IMR-90 (cell line): ENCODE results near the gene CMIP. TPM values are rescaled to one million over a fixed set of nuclear protein-coding genes. Genes with fewer than 3 reads are reported as not detected.
A peak's percentile ranks its signal among the peaks of the same experiment; 100 is the strongest.

Experiments
- ATAC-seq: fragments of 200-7000 bp; cut with Tn5 transposase; 2 replicates; pipeline ENCODE4 v1.9.1; 2020; ENCODE audit warnings: low read depth, mild to moderate bottlenecking, moderate library complexity
- BruUV-seq: library from RNA; stranded (reverse); fragments of 400-500 nt; replicated peaks from 2 replicates; lab custom pipeline; 2021; lab: Mats Ljungman, UMichigan
- CTCF ChIA-PET: fragments of 300-600 bp; formaldehyde crosslinking; extraction: SDS; loops from one replicate; lab custom pipeline; 2021; ENCODE audit warnings: antibody characterized with exemption; lab: Yijun Ruan, JAX
- POLR2A ChIA-PET: fragments of 300-600 bp; sonication (Branson Sonifier 250); formaldehyde crosslinking; loops from one replicate; lab custom pipeline; 2022; ENCODE audit warnings: antibody characterized with exemption; ENCODE audit not compliant: unreplicated experiment; lab: Charles Lee
- DNase-seq: peaks from one replicate; pipeline ENCODE4 v3.0.0; 2013
- H2AFZ ChIP-seq: replicated peaks from 2 replicates; pipeline ENCODE3; 2013; ENCODE audit warnings: low read length, mild to moderate bottlenecking; ENCODE audit not compliant: poor library complexity
- H2AK5ac ChIP-seq: 2 replicates; pipeline ENCODE4 v1.6.1; 2013; ENCODE audit warnings: low read depth, low read length, inconsistent platforms
- H2AK9ac ChIP-seq: replicated peaks from 2 replicates; pipeline ENCODE3; 2013; ENCODE audit warnings: mild to moderate bottlenecking, low read depth, low read length, moderate library complexity; ENCODE audit not compliant: poor library complexity
- H2BK120ac ChIP-seq: 2 replicates; pipeline ENCODE4 v1.6.1; 2013; ENCODE audit warnings: low read depth, low read length, inconsistent platforms
- H2BK15ac ChIP-seq: 3 replicates; pipeline ENCODE4 v1.6.1; 2013; ENCODE audit warnings: low read depth, low read length, inconsistent platforms
- H2BK20ac ChIP-seq: 2 replicates; pipeline ENCODE4 v1.6.1; 2013; ENCODE audit warnings: low read depth, mild to moderate bottlenecking, inconsistent platforms, low read length, moderate library complexity
- H2BK5ac ChIP-seq: 2 replicates; pipeline ENCODE4 v1.6.1; 2013; ENCODE audit warnings: mild to moderate bottlenecking, low read depth, low read length, inconsistent platforms; ENCODE audit not compliant: poor library complexity, severe bottlenecking
- H3K14ac ChIP-seq: replicated peaks from 2 replicates; pipeline ENCODE4 v1.6.1; 2013; ENCODE audit warnings: low read depth, low read length, inconsistent platforms
- H3K18ac ChIP-seq: 2 replicates; pipeline ENCODE4 v1.6.1; 2013; ENCODE audit warnings: low read depth, low read length, control low read depth
- H3K23ac ChIP-seq: 2 replicates; pipeline ENCODE4 v1.6.1; 2013; ENCODE audit warnings: low read depth, low read length, inconsistent platforms
- H3K27ac ChIP-seq: 2 replicates; pipeline ENCODE4 v1.5.1; 2013; ENCODE audit warnings: mild to moderate bottlenecking, control low read depth, low read length; ENCODE audit not compliant: insufficient read depth
- H3K27me3 ChIP-seq: 2 replicates; pipeline ENCODE4 v1.6.1; 2013; ENCODE audit warnings: low read length; ENCODE audit not compliant: control insufficient read depth, insufficient read depth
- H3K36me3 ChIP-seq: 2 replicates; pipeline ENCODE4 v1.6.1; 2013; ENCODE audit warnings: low read length, mixed read lengths; ENCODE audit not compliant: control insufficient read depth, insufficient read depth
- H3K4ac ChIP-seq: 2 replicates; pipeline ENCODE4 v1.6.1; 2013; ENCODE audit warnings: low read depth, low read length, inconsistent platforms
- H3K4me1 ChIP-seq: 2 replicates; pipeline ENCODE4 v1.6.1; 2013; ENCODE audit warnings: low read length, mixed read lengths; ENCODE audit not compliant: control insufficient read depth, insufficient read depth
- H3K4me2 ChIP-seq: 2 replicates; pipeline ENCODE4 v1.6.1; 2013; ENCODE audit warnings: low read depth, mild to moderate bottlenecking, control low read depth, low read length, moderate library complexity
- H3K4me3 ChIP-seq: 2 replicates; pipeline ENCODE4 v1.5.1; 2013; ENCODE audit warnings: low read depth, mild to moderate bottlenecking, control low read depth, low read length, moderate library complexity; ENCODE audit not compliant: insufficient read depth
- H3K56ac ChIP-seq: 2 replicates; pipeline ENCODE4 v1.6.1; 2013; ENCODE audit warnings: low read length, inconsistent platforms; ENCODE audit not compliant: insufficient read depth; ENCODE audit errors: extremely low read depth
- H3K79me1 ChIP-seq, 2 experiments: 2 replicates each; pipeline ENCODE4 v1.6.1; 2013; ENCODE audit warnings: low read length in 2 of 2, inconsistent platforms in 1 of 2, low read depth in 1 of 2
- H3K9ac ChIP-seq: 2 replicates; pipeline ENCODE4 v1.6.1; 2013; ENCODE audit warnings: low read depth, low read length, control low read depth
- H3K9me1 ChIP-seq: 2 replicates; pipeline ENCODE4 v1.6.1; 2013; ENCODE audit warnings: low read length, inconsistent platforms; ENCODE audit not compliant: insufficient read depth
- H3K9me3 ChIP-seq: 2 replicates; pipeline ENCODE4 v1.6.1; 2013; ENCODE audit warnings: low read length; ENCODE audit not compliant: control insufficient read depth, insufficient read depth
- H4K20me1 ChIP-seq: 2 replicates; pipeline ENCODE4 v1.6.1; 2013; ENCODE audit warnings: low read length, inconsistent platforms; ENCODE audit not compliant: insufficient read depth
- H4K5ac ChIP-seq: 2 replicates; pipeline ENCODE4 v1.6.1; 2013; ENCODE audit warnings: mild to moderate bottlenecking, low read depth, low read length, control low read depth
- H4K8ac ChIP-seq, 2 experiments: 2 replicates each; pipeline ENCODE4 v1.6.1; 2013; ENCODE audit warnings: low read depth in 2 of 2, low read length in 2 of 2, control low read depth in 1 of 2, inconsistent platforms in 1 of 2
- H4K91ac ChIP-seq: 2 replicates; pipeline ENCODE4 v1.6.1; 2013; ENCODE audit warnings: low read depth, low read length, inconsistent platforms; ENCODE audit not compliant: insufficient read depth
- CTCF ChIP-seq: conservative IDR thresholded peaks from 2 replicates; pipeline ENCODE4 v1.5.1; 2012; ENCODE audit warnings: mild to moderate bottlenecking, low read depth, low read length, improper control_type of control experiment
- NFE2L2 ChIP-seq: fragments of 150-350 bp; IDR thresholded peaks from 2 replicates; pipeline ENCODE4 v1.6.1; 2016; ENCODE audit warnings: low read depth, mild to moderate bottlenecking, low read length
- SMC3 ChIP-seq: fragments of 150-350 bp; IDR thresholded peaks from 2 replicates; pipeline ENCODE4 v1.6.1; 2016; ENCODE audit warnings: low read depth, mild to moderate bottlenecking, antibody characterized with exemption, low read length, moderate library complexity
- WGBS, 2 experiments: methylation state at CpG; one replicate each; pipeline versions ENCODE4 v1.1.5 to v1.1.7; 2013; ENCODE audit warnings: missing lambda C conversion rate in 2 of 2; ENCODE audit not compliant: insufficient read length in 1 of 2; ENCODE audit errors: extremely low coverage in 2 of 2; 5-methylcytosine and 5-hydroxymethylcytosine counted together
- dilution Hi-C: fragments of 300-500 bp; cut with HindIII; formaldehyde crosslinking; loops from one replicate; pipeline ENCODE4 v1.14.3; 2018; ENCODE audit warnings: low sequenced_read_pairs; ENCODE audit not compliant: unreplicated experiment
- in situ Hi-C: fragments of 300-500 bp; cut with MboI; formaldehyde crosslinking; loops from 3 replicates; pipeline ENCODE4 v1.14.3; 2019; ENCODE audit warnings: low sequenced_read_pairs, inconsistent platforms, mixed read lengths
- intact Hi-C: fragments of 100-400 bp; cut with micrococcal nuclease; formaldehyde crosslinking; loops from 2 replicates; pipeline ENCODE4 v1.10.0; 2022
- polyA plus RNA-seq, 3 experiments: library from polyadenylated mRNA; depleted of rRNA; stranded (reverse); fragments of >200 nt; gene quantifications; 2 replicates each; pipeline ENCODE4 v1.2.3, GENCODE V29; 2012; ENCODE audit warnings: low replicate concordance in 1 of 3
- total RNA-seq: library from RNA; depleted of rRNA; stranded (reverse); fragments of >200 nt; gene quantifications from 2 replicates; pipeline ENCODE4 v1.2.3, GENCODE V29; 2012

Gene CMIP
- total and polyA plus RNA-seq, 2 of the 4 experiments (the other 2 are of a cell fraction) = 3.2 to 11.6 TPM

- H4K20me1 ChIP-seq = peaks cover 19% of the 10 kb centered on the region
- H3K4me2 ChIP-seq = no peak overlapping the region
- H3K9me1 ChIP-seq = peaks cover 20% of the 10 kb centered on the region
- H3K4me3 ChIP-seq = no peak overlapping the region
- dilution Hi-C loops (no loop called here), intact Hi-C loops (no loop called here), in situ Hi-C loops (no loop called here)
- no peak overlapping the region for H2BK20ac ChIP-seq
- H2AK9ac ChIP-seq = no peak overlapping the region
- H3K4ac ChIP-seq = 0 out of 2 replicates have a peak overlapping the region, but pooled peaks have one; percentile 21
- WGBS, 2 experiments = 97% methylated on average over 5 of the region's 11 CpGs; no CpG with 5 or more reads in 1 of the 2 experiments
- peaks cover 13% of the 10 kb centered on the region for H3K4me1 ChIP-seq
- POLR2A ChIA-PET = no interaction called here
- no peak overlapping the region for H2BK120ac ChIP-seq
- peaks cover 3% of the 10 kb centered on the region; the same call in 1 of the 2 replicates for H3K36me3 ChIP-seq
- no peak overlapping the region for H3K18ac ChIP-seq
- no peak overlapping the region for H3K27ac ChIP-seq
- peaks cover 54 to 77% of the 10 kb centered on the region in 2 experiments for H3K79me1 ChIP-seq
- no peak overlapping the region for H4K91ac ChIP-seq
- no peak overlapping the region for H2BK15ac ChIP-seq
- ATAC-seq (no peak), DNase-seq (no peak)
- peaks cover 3% of the 10 kb centered on the region for H3K9me3 ChIP-seq
- H2AFZ ChIP-seq = no peak overlapping the region
- no peak overlapping the region for H4K5ac ChIP-seq
- H3K14ac ChIP-seq = no peak overlapping the region
- no peak overlapping the region for H4K8ac ChIP-seq
- H3K9ac ChIP-seq = no peak overlapping the region
- BruUV-seq = no TSS peak
- no peak overlapping the region for H3K56ac ChIP-seq
- CTCF ChIA-PET = no interaction called here
- peak overlapping the region; percentile 65; the same call in 1 of the 2 replicates for H2AK5ac ChIP-seq
- H3K27me3 ChIP-seq = no peaks in the 10 kb centered on the region
- TF ChIP-seq CTCF (no peak), SMC3 (no peak), NFE2L2 (no peak)
- H3K23ac ChIP-seq = no peak overlapping the region
- H2BK5ac ChIP-seq = no peak overlapping the region
Measured at GRCh38 chr16:81515281-81515680, 70.7 kb downstream of the CMIP start.
